ENCODE data around the gene SLX4.

DNA sequence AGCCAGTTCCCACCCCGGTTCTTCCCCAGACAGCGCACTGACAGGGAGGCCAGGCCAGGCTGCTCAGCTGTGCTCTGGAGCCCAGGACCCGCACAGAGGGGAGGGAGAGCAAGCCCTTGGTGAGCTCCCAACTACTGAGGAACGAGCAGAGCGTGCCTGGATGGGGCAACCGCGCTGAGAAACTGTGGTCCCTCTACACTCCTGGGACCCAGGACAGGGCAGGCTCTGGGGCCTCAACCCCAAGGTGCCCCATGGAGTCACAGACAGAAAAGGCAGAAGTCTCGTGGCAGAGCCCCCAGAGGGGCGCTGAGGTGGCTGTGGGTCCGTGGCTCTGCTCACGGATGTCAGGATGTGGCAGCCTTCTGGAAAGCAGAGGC, 16.3 kb downstream of the SLX4 start:
- TF ChIP-seq POLR2A (IDR thresholded peaks at IDR 0.05; ENCODE audit: low read depth, low read length): no peak
- TF ChIP-seq POLR2AphosphoS5 (IDR thresholded peaks at IDR 0.05; ENCODE audit: low read depth, low read length): no peak

Data from GM12892 (cell line).